ENCODE data around the gene ZNF23.
A peak's percentile ranks its signal among the peaks of the same experiment; 100 is the strongest.

The ZNF23 gene

GRCh38 chr16:71426069-71426879, 35.8 kb downstream of the ZNF23 start:
- DNase-seq (ENCODE audit: low read depth), result peak; percentile 41

GRCh38 chr16:71425746-71426068, 36.3 kb downstream of the ZNF23 start:
- no peak for DNase-seq (ENCODE audit: low read depth)

- DNase-seq (ENCODE audit: low read depth), result no peak
Measured at GRCh38 chr16:71424626-71425025, 37.4 kb downstream of the ZNF23 start.

DNA sequence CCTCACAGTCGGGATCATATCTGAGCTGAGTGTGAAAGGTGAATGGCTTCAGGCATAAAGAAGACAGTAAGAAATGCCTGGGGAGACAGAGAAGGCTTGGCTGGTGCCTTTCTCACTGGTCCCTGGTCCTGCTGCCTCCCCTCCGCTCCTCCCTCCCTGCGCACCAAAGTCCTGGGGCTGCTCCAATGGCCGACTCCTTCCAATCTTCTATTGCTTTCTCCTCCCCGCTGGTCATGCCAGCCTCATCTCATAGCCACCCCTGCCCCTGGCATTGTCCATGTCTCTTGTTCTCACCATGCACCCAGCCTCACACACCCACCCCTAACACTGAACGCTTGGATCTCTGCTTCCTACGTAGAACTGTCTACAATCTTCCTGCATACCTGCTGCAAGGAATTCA, 38.2 kb downstream of the ZNF23 start:
- DNase-seq (ENCODE audit: low read depth), result no peak

DNA sequence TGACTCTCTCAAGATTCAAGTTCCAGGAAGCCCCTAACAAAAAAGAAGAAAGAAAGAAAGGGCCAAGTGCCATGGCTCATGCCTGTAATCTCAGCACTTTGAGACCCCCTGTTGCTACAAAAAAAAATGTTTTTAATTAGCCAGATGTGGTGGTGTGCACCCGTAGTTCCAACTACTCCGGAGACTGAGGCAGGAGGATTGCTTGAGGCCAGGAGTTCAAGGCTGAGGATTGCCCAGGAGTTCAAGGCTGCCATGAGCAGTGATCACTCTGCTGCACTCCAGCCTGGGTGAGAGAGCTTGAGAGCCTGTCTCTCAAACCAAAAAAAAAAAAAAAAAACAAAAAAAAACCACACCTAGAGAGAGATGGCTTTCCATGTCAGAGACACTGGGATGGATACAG, 39.0 kb downstream of the ZNF23 start:
- no peak for DNase-seq (ENCODE audit: low read depth)

GRCh38 chr16:71421911-71422310, 40.1 kb downstream of the ZNF23 start:
- DNase-seq (ENCODE audit: low read depth), result no peak

DNA sequence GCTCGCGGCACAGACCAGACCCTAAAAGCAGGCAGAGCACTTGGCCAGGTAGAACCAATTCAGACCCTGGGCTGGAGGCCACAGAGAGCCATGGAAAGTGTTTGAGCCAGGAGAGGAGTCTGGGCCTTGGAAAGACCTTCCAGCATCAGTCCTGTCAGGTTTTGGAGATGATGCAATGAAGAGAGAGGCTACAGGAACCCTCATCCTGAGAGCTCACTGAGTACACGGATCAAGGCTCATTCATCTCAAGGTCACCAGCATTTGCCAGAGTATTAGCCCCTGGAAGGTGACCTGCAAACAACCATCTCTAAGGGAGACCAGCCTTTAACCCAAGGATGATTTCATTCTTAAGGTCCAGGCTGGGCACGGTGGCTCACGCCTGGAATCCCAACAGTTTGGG, 48.0 kb downstream of the ZNF23 start:
- no peak for DNase-seq (ENCODE audit: low read depth)

DNA sequence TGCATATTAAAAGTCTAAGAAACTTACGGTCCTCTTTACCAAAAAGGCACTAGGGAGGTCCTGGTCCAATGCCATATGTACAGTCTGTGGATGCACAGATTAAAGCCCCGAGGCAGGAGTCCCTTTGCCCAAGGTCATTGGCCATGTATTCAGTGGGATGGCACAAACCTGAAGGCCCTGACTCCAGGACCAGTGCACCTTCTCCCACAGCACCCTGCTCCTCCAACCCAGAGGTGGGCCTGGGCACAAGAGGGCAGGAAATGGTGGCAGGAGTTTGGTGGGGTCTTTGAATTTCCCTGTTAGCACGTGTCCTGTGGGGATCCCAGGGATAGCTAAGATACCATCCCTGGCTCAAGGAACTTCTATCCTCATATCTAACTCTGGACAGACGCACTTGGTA, 48.7 kb downstream of the ZNF23 start:
- DNase-seq (ENCODE audit: low read depth), result no peak

- peak; percentile 21 for DNase-seq (ENCODE audit: low read depth)
Measured at GRCh38 chr16:71412270-71413160, 49.5 kb downstream of the ZNF23 start.

DNA sequence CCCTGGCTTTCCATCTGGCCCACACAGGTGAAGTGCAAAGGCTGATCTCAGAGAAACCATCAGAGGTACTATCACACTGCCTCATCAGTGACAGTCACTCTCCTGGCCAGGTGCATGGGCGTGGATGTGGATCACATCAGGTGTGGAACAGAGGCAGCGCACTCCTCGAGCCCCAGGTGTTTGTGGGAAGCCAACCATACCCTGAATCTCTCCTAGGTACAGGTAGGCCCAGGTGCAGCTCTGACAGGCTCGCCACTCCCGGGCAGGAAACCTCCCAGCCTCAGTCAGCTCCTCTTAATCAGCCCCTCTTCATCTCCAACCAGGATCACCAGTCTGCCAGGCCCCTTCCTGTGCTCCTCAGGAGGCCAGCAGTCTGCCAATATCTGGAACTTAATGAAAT, 51.9 kb downstream of the ZNF23 start:
- DNase-seq (ENCODE audit: low read depth), result no peak

- no peak for DNase-seq (ENCODE audit: low read depth)
Measured at GRCh38 chr16:71409011-71409775, 52.9 kb downstream of the ZNF23 start.

DNA sequence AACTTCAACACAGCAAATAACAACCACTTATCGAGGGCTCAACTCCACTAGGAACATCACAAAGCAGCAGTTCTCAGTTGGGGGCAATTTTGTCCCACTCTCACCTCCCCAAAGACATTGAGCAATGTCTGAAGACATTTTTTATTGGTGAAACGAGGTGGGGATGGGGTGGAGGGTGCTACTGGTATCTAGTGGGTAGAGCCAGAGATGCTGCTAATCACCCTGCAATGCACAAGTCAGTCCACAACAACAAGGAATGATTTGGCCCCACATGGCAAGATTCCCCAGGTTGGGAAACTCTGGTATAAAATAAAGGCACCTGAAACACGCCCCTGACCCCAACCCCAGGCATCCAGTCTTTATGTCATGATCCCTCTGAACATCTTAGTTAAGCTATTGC, 53.5 kb downstream of the ZNF23 start:
- DNase-seq (ENCODE audit: low read depth), result no peak

- no peak for DNase-seq (ENCODE audit: low read depth)
Measured at GRCh38 chr16:71407731-71408130, 54.3 kb downstream of the ZNF23 start.

DNA sequence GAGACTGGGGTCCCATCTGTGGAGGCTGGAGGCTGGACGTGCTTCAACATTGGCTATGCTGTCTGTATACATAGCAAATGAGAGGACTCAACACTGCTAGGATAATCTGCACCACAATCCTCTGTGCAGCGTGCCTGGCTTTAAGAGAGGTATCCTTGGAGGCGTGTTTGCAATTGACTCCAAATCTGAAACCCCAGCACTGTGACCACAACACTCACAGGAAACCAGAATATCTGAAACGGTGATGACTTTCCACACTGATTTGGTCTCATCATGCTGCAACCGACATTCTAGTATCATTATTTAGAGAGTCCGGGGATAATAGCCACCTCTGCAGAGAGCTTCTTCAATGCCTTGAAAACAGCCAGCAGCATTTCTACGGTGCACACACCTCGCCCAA, 55.3 kb downstream of the ZNF23 start:
- DNase-seq (ENCODE audit: low read depth), result no peak

DNA sequence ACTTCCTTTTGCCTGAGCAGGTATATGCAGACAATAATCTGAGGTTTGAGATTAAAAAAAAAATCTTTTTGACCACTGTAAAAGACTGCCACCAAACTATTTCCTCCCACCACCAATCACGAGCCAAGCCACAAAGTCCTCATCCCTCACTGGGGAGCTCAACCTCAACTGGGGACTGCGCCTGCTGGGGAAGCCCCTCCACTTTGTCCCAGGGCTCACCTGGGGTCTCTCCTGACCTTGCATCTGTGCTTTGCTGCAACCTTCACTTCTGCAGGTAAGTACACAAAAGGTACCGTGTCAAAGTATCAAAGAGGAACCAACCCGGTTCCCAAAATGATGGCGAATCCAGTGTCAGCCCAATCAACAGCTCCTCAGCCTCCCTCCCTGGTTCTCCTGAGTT, 55.7 kb downstream of the ZNF23 start:
- DNase-seq (ENCODE audit: low read depth), result no peak

DNA sequence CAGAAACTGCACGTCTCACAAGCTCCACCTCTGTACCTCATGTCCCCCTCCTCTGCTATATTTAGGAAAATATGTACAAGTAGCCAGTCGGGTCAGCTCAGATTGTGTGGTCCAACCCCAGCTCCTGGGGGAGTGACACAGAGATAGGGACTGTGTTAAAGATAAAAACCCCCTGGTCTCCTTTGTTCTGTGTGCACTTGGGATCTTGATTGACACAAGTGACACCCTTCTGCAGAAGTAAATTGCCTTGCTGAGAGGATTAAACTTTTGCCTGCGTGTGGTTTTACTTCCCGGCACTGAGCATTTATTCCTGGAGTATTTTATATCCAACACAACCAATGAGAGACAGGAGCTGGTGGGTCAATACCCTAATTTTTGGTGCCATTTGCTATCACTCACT, 57.7 kb downstream of the ZNF23 start:
- no peak for DNase-seq (ENCODE audit: low read depth)

DNA sequence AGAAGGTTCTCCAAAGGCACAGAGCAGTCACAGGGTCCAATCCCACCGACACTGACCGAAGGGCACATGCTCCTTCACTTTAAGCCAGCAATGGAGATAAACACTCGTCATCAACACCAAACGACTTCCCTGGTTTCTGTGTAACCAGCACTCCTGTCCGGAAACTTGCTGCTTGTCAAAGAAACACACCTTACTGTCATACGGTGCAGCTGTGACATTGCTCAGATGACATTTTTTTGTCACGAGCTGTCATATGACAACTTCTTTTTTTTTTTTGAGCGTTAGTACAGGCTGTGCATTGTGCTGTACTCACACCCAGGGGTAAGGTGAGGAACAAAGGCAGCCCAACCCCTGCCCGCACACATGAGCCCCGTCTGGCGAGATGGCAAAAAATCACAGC, 59.4 kb downstream of the ZNF23 start:
- no peak for DNase-seq (ENCODE audit: low read depth)

DNA sequence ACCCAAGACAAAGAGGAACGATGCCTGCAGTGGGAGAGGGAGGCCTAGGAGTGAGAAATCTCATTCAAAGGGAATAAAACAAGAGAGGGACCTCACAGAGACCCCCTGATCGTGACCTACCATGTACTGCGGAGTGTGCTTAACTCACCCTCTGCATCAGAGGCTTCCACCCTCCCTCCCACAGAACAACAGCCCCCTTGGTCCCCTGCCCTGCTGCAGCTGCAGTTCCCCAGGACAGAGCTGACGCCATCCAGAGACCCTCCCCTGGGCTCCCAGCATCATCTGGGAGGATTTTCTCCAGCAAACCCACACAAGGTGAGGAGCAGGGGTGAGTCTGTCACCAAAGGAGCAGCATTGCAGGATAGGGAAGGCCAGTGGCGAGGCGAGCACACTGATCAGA, 60.0 kb downstream of the ZNF23 start:
- no peak for DNase-seq (ENCODE audit: low read depth)

- no peak for DNase-seq (ENCODE audit: low read depth)
Measured at GRCh38 chr16:71399801-71400563, 62.1 kb downstream of the ZNF23 start.

Measured in T-helper 22 cell (primary cell).